GM19035 (cell line): ENCODE results near the gene SLAMF6.
"Not testable (repeated sequence)": the region's sequence is repeated elsewhere in the genome, so short reads cannot be mapped to it uniquely, and the experiment has no call there.

Experiments used
- ATAC-seq: cut with Tn5 transposase; IDR thresholded peaks from one replicate; pipeline ENCODE4 v1.9.1; 2021; ENCODE audit not compliant: unreplicated experiment

Gene SLAMF6

DNA sequence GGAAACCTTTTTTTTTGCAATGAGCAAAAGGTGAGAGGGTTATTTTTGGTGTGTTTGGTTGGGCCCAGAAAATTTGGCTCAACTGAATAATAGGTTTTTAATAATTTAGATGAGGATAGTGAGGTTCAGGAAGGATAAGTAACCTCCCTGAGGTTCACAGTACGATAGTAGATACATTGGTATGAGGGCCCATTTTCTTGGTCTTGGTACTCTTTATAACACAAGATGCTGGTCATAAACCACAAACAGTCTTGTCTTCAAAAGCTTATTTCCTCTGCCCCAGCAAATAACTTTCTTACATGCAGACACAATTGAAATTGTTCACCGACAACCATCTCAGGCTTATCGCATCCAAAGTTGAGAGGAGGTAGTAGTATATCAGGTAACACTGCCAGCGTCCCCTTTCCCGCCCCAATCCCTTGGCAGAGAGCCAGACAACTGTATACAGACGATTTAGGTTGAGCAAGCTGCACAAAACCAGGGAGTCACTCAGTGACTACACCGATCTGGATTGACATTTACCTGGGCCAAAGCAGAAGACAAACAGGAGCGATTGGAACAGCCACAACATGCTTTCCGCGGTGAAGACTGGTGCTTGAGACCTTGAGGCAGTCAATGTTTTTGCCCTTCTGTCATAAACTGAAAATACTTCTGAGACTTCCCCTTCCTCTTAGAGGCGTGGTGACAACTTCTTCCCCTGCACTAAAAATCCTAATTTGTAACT, at the start of gene SLAMF6:
TSS of gene SLAMF6 (minus strand) at position 634 of the 724 bp plus-strand sequence. CDS start at position 571, 63 bp downstream.
- no peak for ATAC-seq

- ATAC-seq: no peak
Observed at GRCh38 chr1:160570840-160571239, 47.8 kb upstream of the SLAMF6 start.

DNA sequence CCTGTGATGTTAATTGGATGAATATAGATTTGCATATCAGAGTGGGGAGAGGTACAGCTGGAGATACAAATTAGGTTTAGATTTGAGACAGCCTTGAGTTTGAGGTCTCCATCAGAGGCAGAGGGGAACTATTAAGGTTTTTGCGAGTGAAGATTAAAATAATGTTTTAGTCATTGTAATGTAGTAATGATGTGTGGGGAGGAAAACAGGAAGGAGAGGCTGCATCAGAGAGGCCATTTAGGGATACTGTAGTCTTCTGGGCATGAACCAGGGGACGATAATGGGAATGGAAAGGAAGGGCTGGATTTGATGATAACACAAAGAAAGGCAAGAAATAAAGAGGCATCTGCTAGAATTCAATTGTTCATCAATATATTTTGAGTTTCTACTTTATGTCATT, 46.8 kb upstream of the SLAMF6 start:
- ATAC-seq: no peak

- no peak for ATAC-seq
Observed at GRCh38 chr1:160567858-160568682, 45.0 kb upstream of the SLAMF6 start.

DNA sequence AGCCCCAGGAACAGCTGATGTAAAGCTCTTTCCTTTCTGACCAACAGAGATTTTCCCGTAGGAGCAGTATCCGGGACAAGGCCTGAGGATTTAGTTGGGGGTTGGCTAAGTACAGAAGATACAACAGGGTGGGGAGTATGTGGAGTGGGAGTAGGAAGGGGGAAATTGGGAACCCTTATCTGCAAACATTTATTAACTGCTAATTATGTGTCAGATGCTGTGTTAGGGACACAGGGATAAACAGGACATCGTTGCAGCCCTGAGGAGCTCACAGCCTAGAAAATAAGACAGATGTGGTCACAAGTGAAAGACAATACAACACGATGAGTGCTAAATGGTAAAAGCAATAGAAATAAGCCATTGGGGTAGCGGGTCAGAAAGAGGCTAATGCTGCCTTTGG, 44.3 kb upstream of the SLAMF6 start:
- ATAC-seq: no peak

GRCh38 chr1:160565564-160565963, 42.5 kb upstream of the SLAMF6 start:
- ATAC-seq: no peak

DNA sequence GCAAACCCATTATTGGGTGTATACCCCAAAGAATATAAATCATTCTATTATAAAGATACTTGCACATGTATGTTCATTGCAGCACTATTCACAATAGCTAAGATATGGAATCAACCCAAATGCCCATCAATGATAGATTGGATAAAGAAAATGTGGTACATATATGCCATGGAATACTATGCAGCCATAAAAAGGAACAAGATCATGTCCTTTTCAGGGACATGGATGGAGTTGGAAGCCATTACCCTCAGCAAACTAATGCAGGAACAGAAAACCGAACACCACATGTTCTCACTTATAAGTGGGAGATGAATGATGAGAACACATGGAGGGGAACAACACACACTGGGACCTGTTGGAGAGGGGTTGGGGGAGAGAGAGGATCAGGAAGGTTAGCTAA, 40.2 kb upstream of the SLAMF6 start:
- ATAC-seq: not testable (repeated sequence)

DNA sequence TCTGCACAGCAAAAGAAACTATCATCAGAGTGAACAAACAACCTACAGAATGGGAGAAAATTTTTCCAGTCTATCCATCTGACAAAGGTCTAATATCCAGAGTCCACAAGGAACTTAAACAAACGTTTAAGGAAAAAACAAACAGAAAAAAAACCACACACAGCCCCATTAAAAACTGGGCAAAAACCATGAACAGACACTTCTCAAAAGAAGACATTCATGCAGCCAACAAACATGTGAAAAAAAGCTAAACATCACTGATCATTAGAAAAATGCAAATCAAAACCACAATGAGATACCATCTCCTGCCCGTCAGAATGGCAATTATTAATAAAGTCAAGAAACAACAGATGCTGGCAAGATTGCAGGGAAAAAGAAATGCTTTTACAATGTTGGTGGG, 39.7 kb upstream of the SLAMF6 start:
- ATAC-seq: not testable (repeated sequence)

GRCh38 chr1:160560806-160561205, 37.8 kb upstream of the SLAMF6 start:
- no peak for ATAC-seq

GRCh38 chr1:160560045-160560705, 37.1 kb upstream of the SLAMF6 start:
- ATAC-seq: no peak

DNA sequence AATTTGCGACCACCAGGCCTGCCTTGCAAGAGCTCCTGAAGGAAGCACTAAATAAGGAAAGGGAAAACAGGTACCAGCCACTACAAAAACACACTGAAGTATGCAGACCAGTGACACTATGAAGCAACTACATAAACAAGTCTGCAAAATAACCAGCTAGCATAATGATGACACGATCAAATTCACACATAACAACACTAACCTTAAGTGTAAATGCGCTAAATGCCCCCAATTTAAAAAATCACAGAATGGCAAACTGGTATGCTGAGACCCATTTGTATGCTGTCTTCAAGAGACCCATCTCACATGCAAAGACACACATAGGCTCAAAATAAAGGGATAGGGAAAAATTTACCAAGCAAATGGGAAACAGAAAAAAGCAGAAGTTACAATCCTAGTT, 36.4 kb upstream of the SLAMF6 start:
- not testable (repeated sequence) for ATAC-seq

GRCh38 chr1:160558660-160559380, 35.8 kb upstream of the SLAMF6 start:
- ATAC-seq: no peak

- no peak for ATAC-seq
Observed at GRCh38 chr1:160553778-160554177, 30.7 kb upstream of the SLAMF6 start.

GRCh38 chr1:160552425-160552824, 29.4 kb upstream of the SLAMF6 start:
- ATAC-seq: no peak

- no peak for ATAC-seq
Observed at GRCh38 chr1:160550572-160551034, 27.5 kb upstream of the SLAMF6 start.

DNA sequence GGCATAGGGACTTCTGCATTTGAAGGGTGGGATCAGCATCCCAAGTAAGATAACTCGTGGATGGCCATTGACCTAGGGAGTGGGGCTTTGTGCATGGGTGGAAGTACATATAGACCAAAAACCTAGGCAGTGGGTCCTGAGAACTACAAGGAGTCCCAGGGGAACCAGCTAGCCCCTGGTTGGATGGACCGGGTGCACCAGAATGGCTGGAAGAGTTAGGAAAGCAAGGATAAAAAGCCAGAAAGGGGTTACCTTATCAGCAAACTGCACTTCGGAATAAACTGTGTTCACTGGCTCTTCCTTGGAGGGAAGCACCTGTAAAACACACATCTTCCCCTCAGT, 26.6 kb upstream of the SLAMF6 start:
- ATAC-seq: peak; percentile 8

- peak; percentile 37 for ATAC-seq
Observed at GRCh38 chr1:160548960-160549664, 26.1 kb upstream of the SLAMF6 start.

GRCh38 chr1:160548183-160548582, 25.1 kb upstream of the SLAMF6 start:
- ATAC-seq: no peak

- ATAC-seq: no peak
Observed at GRCh38 chr1:160547422-160547821, 24.4 kb upstream of the SLAMF6 start.

GRCh38 chr1:160546942-160547341, 23.9 kb upstream of the SLAMF6 start:
- no peak for ATAC-seq
